Small intestine (tissue), 7 donors: ENCODE data around the gene TMEM220. TPM values are rescaled to one million over a fixed set of nuclear protein-coding genes. Genes with fewer than 3 reads are reported as not detected.
"Not testable (repeated sequence)": the region's sequence is repeated elsewhere in the genome, so short reads cannot be mapped to it uniquely, and the experiment has no call there.

Experiments
- DNase-seq, 2 donors: peaks; one replicate each; pipeline versions ENCODE4 v3.0.0 to v3.0.0-alpha.2; 2013
- FAIRE-seq: peaks from 2 replicates; lab custom pipeline; 2012; peaks lifted over from hg19 to GRCh38; lab: Jason Lieb, UNC
- H3K27ac ChIP-seq, 3 donors: one replicate each; pipeline ENCODE4 v1.5.1; 2013; ENCODE audit warnings: low read length in 2 of 3, mild to moderate bottlenecking in 2 of 3, control low read depth in 1 of 3, inconsistent platforms in 1 of 3, low read depth in 1 of 3, moderate library complexity in 1 of 3
- H3K27me3 ChIP-seq, 3 donors: one replicate each; pipeline ENCODE4 v1.6.1; 2013; ENCODE audit warnings: low read length in 3 of 3, inconsistent platforms in 1 of 3; ENCODE audit not compliant: control insufficient read depth in 3 of 3, insufficient read depth in 3 of 3
- H3K36me3 ChIP-seq, 3 donors: one replicate each; pipeline ENCODE4 v1.6.1; 2013; ENCODE audit warnings: low read length in 3 of 3, inconsistent platforms in 1 of 3, low read depth in 1 of 3, mild to moderate bottlenecking in 1 of 3, moderate library complexity in 1 of 3; ENCODE audit not compliant: control insufficient read depth in 3 of 3, insufficient read depth in 2 of 3
- H3K4me1 ChIP-seq, 3 donors: one replicate each; pipeline ENCODE4 v1.6.1; 2013; ENCODE audit warnings: low read length in 2 of 3, inconsistent platforms in 1 of 3, low read depth in 1 of 3, mild to moderate bottlenecking in 1 of 3, moderate library complexity in 1 of 3; ENCODE audit not compliant: control insufficient read depth in 3 of 3, insufficient read depth in 2 of 3
- H3K4me3 ChIP-seq, 3 donors: one replicate each; pipeline ENCODE4 v1.5.1; 2013; ENCODE audit warnings: low read length in 3 of 3, control low read depth in 1 of 3, inconsistent platforms in 1 of 3, low read depth in 1 of 3, mild to moderate bottlenecking in 1 of 3, moderate library complexity in 1 of 3
- H3K9me3 ChIP-seq, 2 donors: one replicate each; pipeline ENCODE4 v1.6.1; 2013; ENCODE audit warnings: low read depth in 1 of 2, low read length in 1 of 2; ENCODE audit not compliant: control insufficient read depth in 2 of 2, insufficient read depth in 1 of 2
- WGBS, 3 donors: extraction: QIAGEN DNeasy Blood & Tissue Kit; methylation state at CpG; one replicate each; pipeline ENCODE4 v1.1.7; 2013; 5-methylcytosine and 5-hydroxymethylcytosine counted together
- polyA plus RNA-seq, 4 donors: library from polyadenylated mRNA; stranded (reverse) in 3 of 4; unstranded in 1 of 4; fragments of 200-250 nt in 3 of 4; fragments of 120-200 nt in 1 of 4; gene quantifications; one replicate each; pipeline versions ENCODE4 v1.2.1 to v1.2.3, GENCODE V29; 2013
- donor health status: healthy with polysubstance abuse.
- donor health status: control.
- donor health status: control.
- donor health status: Bipolar disorder and iron deficiency.
- donor health status: healthy.

The TMEM220 gene
- polyA plus RNA-seq, 4 donors: 12.4 to 61.3 (median 43.5) TPM

DNA sequence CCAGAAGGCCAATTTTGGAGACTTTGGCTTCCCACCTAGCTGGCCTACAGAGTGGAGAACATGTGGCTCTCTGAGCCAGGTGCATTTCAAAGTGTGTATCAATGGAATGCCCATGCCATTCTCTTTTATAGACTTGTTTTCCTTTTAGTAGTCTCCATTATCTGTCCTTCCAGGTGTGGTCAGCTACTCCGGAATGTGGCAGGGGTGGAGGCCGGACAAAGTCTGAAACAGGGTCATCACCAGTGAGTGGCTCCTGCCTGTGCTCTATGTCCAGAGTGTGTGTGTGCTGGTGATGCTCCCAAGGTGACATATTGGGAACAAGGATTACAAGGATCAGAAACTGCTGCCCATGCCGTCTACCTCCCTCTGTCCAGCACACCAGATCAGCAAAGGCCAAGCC, 3.8 kb upstream of the TMEM220 start:
- no peaks in the 10 kb centered on the region for H3K27me3 ChIP-seq
- FAIRE-seq: no peak
- WGBS, 3 donors: 45 to 85% (median 49%) methylated on average over 3 of the region's 3 CpGs
- DNase-seq: peak; percentile 64 to 83
- peaks cover 0 to 3% of the 10 kb centered on the region in 2 donors for H3K9me3 ChIP-seq
- H3K27ac ChIP-seq: peak overlapping the region in 2 of 3 donors; percentile 81 to 82
- no peak overlapping the region for H3K4me3 ChIP-seq
- no peaks in the 10 kb centered on the region for H3K36me3 ChIP-seq
- peaks cover 6 to 44% (median 13%) of the 10 kb centered on the region in 3 donors for H3K4me1 ChIP-seq

DNA sequence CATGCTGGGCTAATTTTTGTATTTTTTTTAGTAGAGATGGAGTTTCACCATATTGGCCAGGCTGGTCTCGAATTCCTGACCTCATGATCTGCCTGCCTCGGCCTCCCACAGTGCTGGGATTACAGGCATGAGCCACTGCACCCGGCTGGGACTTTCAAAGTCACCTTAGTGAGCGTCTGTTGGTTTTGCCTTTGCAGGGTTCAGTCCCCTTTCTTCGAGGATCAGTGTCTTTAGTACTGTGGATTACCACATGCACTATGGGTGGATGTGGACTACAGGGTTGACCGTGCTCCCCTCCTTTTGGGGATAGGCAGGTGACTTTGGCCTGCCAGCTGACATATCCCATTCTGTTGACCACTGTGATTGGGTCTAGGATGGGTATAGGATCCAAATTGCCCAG, 2.3 kb upstream of the TMEM220 start:
- H3K36me3 ChIP-seq, H3K9me3 ChIP-seq, FAIRE-seq, H3K4me3 ChIP-seq, H3K27ac ChIP-seq, DNase-seq, H3K27me3 ChIP-seq: not testable (repeated sequence)
- H3K4me1 ChIP-seq: peaks cover 0 to 35% (median 8%) of the 10 kb centered on the region in 3 donors
- WGBS, 3 donors: 76 to 86% (median 85%) methylated on average over 6 of the region's 6 CpGs

DNA sequence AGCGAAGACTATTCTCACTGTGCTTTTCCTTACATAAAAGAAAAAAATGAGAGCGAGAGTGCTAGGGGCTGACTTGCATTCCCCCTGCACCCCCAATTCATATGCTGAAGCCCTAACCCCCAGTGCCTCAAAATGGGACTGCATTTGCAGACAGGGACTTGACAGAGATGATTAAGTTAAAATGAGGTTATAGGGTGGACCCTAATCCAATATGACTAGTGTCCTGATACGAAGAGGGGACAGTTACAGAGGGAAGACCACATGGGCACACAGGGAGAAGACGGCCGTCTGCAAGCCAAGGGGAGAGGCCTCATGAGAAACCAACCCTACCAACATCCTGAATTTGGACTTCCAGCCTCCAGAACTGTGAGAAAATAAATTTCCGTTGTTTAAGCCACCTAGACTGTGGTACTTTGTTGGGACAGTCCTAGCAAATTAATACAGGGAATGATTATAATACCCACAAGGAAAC, 1.6 kb upstream of the TMEM220 start:
- Histone ChIP-seq H3K4me1 (peaks cover 0 to 34% (median 8%) of the 10 kb centered on the region in 3 donors), H3K36me3 (peaks cover 0 to 3% (median 0%) of the 10 kb centered on the region in 3 donors), H3K27ac (peak overlapping the region; percentile 72 to 99 (median 92)), H3K9me3 (no peaks in the 10 kb centered on the region), H3K27me3 (no peaks in the 10 kb centered on the region), H3K4me3 (peak overlapping the region in 1 of 3 donors; percentile 59)
- FAIRE-seq: no peak
- no peak for DNase-seq
- WGBS, 3 donors: 84 to 93% (median 90%) methylated on average over 6 of the region's 6 CpGs

DNA sequence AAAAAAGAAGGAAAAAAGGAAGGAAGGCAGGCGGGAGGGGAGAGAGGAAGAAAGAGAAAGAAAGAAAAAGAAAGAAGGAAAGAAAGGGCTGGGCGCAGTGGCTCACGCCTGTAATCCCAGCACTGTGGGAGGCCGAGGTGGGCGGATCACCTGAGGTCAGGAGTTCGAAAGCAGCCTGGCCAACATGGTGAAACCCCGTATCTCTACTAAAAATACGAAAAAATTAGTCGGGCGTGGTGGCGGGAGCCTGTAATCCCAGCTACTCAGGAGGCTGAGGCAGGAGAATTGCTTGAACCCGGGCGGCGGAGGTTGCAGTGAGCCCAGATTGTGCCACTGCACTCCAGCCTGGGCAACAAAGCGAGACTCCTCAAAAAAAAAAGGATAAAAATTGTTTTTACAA, 424 bp upstream of the TMEM220 start:
- not testable (repeated sequence) for DNase-seq, H3K27me3 ChIP-seq, H3K9me3 ChIP-seq, FAIRE-seq, H3K36me3 ChIP-seq
- peak overlapping the region; percentile 90 to 99 (median 92) for H3K27ac ChIP-seq
- H3K4me3 ChIP-seq: peak overlapping the region; percentile 39 to 77 (median 59)
- 5 to 9% (median 6%) methylated on average over 15 of the region's 15 CpGs for WGBS, 3 donors
- peaks cover 0 to 44% (median 13%) of the 10 kb centered on the region in 3 donors for H3K4me1 ChIP-seq

DNA sequence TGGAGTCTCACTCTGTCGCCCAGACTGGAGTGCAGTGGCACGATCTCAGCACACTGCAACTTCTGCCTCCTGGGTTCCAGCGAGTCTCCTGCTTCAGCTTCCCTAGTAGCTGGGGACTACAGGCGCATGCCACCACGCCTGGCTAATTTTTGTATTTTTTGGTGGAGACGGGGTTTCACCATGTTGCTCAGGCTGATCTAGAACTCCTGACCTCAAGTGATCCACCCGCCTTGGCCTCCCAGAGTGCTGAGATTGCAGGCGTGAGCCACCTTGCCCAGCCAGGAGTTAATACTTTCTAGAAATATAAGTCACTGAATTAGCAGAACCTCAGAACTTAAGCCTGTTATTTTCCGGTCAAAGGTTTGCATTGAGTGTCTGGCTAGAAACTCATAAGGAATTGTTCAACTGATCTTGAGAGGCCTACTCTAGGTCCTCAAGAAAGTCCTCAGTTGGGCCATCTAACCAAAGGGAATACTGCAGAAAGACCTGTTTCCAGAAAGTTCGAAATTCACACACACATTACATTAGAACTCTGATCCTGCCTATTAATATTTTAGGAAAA, 1.4 kb downstream of the TMEM220 start:
- H3K36me3 ChIP-seq: peaks cover 0 to 6% (median 0%) of the 10 kb centered on the region in 3 donors
- H3K27ac ChIP-seq: peak overlapping the region in 2 of 3 donors; percentile 92 to 99
- peak overlapping the region in 1 of 3 donors; percentile 77 for H3K4me3 ChIP-seq
- peaks cover 0 to 3% of the 10 kb centered on the region in 2 donors for H3K9me3 ChIP-seq
- DNase-seq (peak in 1 of 2 donors; percentile 51), FAIRE-seq (no peak)
- 89 to 94% (median 90%) methylated on average over 10 of the region's 10 CpGs for WGBS, 3 donors
- no peaks in the 10 kb centered on the region for H3K27me3 ChIP-seq
- peaks cover 0 to 49% (median 10%) of the 10 kb centered on the region in 3 donors for H3K4me1 ChIP-seq

DNA sequence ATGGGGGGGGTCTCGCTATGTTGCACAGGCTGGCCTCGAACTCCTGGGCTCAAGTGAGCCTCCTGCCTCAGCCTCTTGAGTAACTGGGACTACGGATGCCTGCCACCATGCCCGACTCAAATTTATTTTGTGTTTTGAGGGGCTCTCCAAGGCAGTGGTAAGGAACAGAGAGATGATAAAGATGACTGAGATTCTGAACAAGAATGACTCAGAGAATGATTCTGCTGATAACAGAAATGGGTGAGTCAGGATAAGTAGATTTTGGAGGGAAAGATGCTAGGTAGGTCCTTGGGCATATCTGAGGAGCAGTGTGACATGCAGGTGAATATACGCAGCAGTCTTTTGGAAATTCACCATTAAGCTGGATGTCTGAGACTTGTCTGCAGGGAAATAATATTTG, 2.6 kb downstream of the TMEM220 start:
- no peaks in the 10 kb centered on the region for H3K27me3 ChIP-seq
- FAIRE-seq: no peak

DNA sequence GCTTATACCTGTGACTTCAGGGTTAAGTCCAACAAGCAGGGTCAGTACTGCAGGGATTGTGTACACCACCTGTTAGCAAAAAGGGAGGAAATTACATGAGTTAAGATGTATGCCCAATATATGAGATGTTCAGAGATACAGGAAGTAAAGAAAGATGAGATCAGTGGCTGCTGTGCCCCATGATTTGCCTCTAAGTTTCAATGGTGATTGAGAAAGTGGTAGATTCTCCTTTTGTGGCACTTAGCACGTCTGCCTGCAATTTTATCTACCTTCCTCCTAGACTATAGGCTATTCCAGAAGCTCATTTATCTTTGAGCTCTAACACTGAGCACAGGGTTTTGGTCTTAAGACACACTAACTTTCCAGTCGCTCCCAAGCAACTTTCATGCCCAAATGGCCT, 3.6 kb downstream of the TMEM220 start:
- DNase-seq (no peak), FAIRE-seq (no peak)
- Histone ChIP-seq H3K36me3 (peaks cover 0 to 14% (median 2%) of the 10 kb centered on the region in 3 donors), H3K4me1 (peaks cover 0 to 34% (median 5%) of the 10 kb centered on the region in 3 donors), H3K4me3 (no peak overlapping the region), H3K27me3 (no peaks in the 10 kb centered on the region), H3K9me3 (peaks cover 0 to 3% of the 10 kb centered on the region in 2 donors), H3K27ac (peak overlapping the region in 2 of 3 donors; percentile 75 to 79)
- 51 to 56% (median 53%) methylated on average over 2 of the region's 2 CpGs for WGBS, 3 donors

More for the DNA sequence above, 2.6 kb downstream of the TMEM220 start:
- H3K27ac ChIP-seq: no peak overlapping the region
- peaks cover 0 to 10% (median 2%) of the 10 kb centered on the region in 3 donors for H3K36me3 ChIP-seq
- DNase-seq: no peak
- peaks cover 0 to 38% (median 5%) of the 10 kb centered on the region in 3 donors for H3K4me1 ChIP-seq
- 84 to 88% (median 87%) methylated on average over 5 of the region's 5 CpGs for WGBS, 3 donors
- H3K4me3 ChIP-seq: no peak overlapping the region
- H3K9me3 ChIP-seq: peaks cover 0 to 3% of the 10 kb centered on the region in 2 donors

DNA sequence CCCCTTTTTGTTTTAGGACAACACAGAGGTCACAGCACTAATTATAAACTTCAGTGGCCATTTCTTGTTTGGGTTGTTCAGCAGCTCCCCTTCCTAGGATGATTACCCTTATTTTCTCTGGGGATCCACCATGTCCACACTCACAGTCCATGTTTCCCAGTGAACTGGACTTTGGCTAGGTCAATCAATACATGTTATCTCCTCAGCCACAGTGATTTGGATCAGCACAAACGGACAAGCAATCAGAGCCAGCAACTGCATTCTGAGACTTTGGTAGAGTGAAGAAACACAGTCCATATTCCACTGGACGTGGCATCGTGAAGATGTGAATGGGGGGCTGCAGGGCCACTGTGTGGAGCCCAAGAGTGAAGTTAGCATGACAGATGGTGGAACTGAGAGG, 4.6 kb downstream of the TMEM220 start:
- 14 to 54% (median 30%) methylated on average over 3 of the region's 3 CpGs for WGBS, 3 donors
- peaks cover 0 to 3% of the 10 kb centered on the region in 2 donors for H3K9me3 ChIP-seq
- H3K27me3 ChIP-seq: no peaks in the 10 kb centered on the region
- FAIRE-seq (no peak), DNase-seq (peak; percentile 62 to 81)
- H3K4me1 ChIP-seq: peaks cover 0 to 28% (median 5%) of the 10 kb centered on the region in 3 donors
- no peak overlapping the region for H3K4me3 ChIP-seq
- H3K27ac ChIP-seq: peak overlapping the region; percentile 38 to 79 (median 75)
- H3K36me3 ChIP-seq: peaks cover 0 to 16% (median 2%) of the 10 kb centered on the region in 3 donors
